Measurements from ENCODE around the gene MYLK4.

Gene MYLK4

DNA sequence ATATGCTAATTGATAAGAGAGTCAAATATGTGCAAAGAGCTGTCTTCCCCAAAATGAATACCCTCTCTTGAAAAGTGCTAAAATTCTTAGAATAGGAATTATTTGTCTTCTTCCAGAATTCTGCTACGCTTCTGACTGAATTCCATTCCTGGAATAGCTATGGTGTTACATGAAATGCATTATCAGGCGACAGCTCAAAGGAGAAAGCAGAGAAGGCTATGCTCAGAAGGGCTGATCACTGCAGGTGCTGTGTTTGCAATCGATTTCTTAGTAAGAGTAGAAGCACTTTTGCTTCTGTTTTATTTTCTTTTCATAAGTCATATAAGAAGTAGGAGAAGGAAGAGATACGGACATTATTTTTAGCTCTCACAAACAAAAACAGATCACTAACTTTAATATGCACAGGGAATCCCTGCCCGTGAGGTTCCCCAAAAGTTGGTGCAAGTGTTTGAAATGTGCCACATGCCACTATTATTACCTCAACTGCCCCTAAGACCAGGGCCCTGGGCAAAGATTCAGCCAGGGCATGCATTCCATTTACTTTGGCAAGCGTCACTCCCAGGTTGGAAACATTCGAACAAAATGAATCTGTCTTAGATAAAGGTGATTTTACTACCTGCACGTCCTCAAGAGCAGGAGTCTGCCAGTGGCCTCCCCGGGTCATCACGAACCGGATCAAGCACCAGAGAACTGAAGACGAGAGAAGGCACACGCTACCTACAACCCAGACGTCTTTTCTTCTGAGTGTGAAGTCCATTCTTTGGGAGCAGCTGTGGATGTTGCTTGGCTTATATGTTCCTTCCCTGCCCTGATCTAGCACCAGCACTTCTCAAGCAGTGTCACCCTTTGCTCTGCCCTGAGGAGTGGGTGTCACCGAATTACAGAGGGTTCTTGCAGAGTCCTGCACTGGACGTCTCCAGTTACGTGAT, 7.2 kb downstream of the MYLK4 start:
- no peak for DNase-seq (ENCODE audit: low read depth)
- TF ChIP-seq, protein P1, sequence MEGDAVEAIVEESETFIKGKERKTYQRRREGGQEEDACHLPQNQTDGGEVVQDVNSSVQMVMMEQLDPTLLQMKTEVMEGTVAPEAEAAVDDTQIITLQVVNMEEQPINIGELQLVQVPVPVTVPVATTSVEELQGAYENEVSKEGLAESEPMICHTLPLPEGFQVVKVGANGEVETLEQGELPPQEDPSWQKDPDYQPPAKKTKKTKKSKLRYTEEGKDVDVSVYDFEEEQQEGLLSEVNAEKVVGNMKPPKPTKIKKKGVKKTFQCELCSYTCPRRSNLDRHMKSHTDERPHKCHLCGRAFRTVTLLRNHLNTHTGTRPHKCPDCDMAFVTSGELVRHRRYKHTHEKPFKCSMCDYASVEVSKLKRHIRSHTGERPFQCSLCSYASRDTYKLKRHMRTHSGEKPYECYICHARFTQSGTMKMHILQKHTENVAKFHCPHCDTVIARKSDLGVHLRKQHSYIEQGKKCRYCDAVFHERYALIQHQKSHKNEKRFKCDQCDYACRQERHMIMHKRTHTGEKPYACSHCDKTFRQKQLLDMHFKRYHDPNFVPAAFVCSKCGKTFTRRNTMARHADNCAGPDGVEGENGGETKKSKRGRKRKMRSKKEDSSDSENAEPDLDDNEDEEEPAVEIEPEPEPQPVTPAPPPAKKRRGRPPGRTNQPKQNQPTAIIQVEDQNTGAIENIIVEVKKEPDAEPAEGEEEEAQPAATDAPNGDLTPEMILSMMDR (conservative IDR thresholded peaks at IDR 0.05; ENCODE audit: low read length) = no peak
- H3K4me3 ChIP-seq (ENCODE audit: low read length) = no peak overlapping the region

DNA sequence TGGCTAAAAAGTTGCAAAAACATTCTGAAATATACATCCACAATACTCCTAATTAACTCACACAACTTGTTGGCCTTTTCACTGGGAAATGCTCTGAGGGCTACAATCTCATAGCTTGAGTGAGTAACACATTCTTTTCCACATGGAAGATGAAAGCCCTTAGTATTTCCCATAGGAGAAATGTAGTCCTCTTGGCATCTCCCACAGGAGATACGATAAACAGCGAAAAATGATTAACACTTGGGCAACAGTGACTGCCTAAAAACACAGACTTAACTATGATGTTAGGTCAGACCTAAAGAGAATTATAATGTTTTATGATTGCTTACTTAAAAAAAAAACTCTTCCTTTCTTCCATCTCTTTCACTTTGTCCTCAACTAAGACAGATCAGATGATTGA, 9.0 kb downstream of the MYLK4 start:
- TF ChIP-seq, protein P1 (conservative IDR thresholded peaks at IDR 0.05; ENCODE audit: low read length) = no peak
- no peak overlapping the region for H3K4me3 ChIP-seq (ENCODE audit: low read length)
- DNase-seq (ENCODE audit: low read depth) = no peak

DNA sequence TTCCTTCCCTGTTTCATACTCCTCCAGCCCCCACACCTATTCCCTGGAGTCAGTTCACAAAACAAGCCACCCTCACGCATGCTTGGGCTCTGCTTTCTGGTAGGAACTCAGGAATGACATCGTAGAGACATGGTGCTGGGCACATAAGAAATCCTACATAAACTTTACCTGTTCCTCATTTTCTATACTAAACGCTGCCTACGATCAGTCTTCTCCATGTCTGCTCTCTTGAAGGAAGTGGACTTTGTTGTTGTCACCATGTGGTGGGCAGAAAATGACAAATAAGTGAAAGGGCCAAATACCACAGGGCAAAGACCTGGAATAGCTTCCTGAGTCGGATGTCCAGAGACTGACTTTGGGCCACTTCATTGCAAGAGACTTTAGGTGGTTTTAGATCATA, 10.1 kb downstream of the MYLK4 start:
- no peak overlapping the region for H3K4me3 ChIP-seq (ENCODE audit: low read length)
- DNase-seq (ENCODE audit: low read depth) = no peak
- TF ChIP-seq, protein P1 (conservative IDR thresholded peaks at IDR 0.05; ENCODE audit: low read length) = no peak

DNA sequence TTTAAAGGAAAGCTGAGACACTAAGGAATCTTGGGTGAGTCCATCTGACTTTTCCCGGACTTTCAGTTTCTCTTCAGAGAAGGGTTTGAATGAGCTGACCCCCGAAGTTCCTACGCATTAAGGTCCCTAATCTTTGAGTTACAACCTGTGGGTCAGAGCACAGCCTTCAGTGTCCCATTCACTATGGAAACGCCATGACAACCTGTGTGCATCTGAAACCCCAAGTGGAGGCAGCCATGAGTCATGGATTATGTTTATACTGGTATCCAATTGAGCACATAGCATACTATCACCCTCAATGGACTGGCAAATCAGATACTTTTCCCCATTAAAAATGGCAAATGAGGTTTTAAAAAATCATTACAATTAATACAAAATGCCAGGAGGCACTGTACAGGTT, 11.4 kb downstream of the MYLK4 start:
- TF ChIP-seq, protein P1 (conservative IDR thresholded peaks at IDR 0.05; ENCODE audit: low read length) = no peak
- H3K4me3 ChIP-seq (ENCODE audit: low read length) = no peak overlapping the region
- DNase-seq (ENCODE audit: low read depth) = peak; percentile 25

DNA sequence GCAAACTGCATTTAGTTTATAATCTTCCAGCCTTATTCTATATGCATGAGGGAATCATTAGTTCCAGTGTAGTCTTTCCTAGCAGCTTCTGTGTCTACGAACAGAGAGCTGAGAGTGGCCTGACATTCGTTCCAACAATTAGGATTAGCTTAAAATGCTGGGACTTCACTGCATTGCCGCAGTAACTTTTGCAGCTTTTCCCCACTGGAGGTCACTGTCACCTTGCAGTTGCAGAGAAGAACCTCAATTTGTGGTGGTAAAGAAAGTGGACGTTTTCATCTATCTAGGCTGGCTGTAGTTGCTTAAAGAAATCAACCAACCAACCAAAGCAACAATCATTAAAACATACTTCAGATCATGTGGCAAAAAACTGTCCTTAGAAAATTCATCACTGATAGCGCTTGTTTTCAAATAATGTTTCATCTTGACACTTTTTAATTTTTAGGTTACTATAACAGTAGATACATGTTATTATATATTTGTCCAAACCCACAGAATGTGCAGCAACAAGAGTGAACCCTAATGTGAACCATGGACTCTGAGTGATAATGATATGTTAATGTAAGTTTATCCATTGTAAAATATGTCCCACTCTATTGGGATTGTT, 12.2 kb downstream of the MYLK4 start:
- no peak overlapping the region for H3K4me3 ChIP-seq (ENCODE audit: low read length)
- peak; percentile 62 for DNase-seq (ENCODE audit: low read depth)
- TF ChIP-seq, protein P1 (conservative IDR thresholded peaks at IDR 0.05; ENCODE audit: low read length) = peak; percentile 81

DNA sequence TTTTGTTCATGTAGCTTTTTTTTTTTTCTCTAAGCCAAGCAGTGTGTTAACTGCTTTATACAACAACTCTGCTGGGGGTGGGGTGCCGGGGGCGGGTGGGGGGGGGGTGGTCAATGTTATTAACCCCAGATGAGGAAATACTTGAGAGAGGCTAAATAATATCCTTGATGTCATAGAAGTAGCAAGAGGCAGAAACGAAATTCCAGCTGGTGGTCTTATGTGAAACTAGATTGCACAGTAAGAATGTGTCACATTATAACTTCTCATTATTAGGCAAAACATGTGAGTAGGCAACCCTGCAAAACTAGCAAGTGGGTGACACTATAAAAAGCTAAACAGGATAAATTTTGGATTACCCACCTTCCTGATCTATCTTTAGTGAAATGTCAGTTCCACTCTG, 12.8 kb downstream of the MYLK4 start:
- TF ChIP-seq, protein P1 (conservative IDR thresholded peaks at IDR 0.05; ENCODE audit: low read length) = no peak
- H3K4me3 ChIP-seq (ENCODE audit: low read length) = no peak overlapping the region
- no peak for DNase-seq (ENCODE audit: low read depth)

Data from AG10803 (cell line).